D341Med (cell line): ENCODE results near the gene SNAP29.
"Not testable (repeated sequence)": the region's sequence is repeated elsewhere in the genome, so short reads cannot be mapped to it uniquely, and the experiment has no call there.

Experiments used
- DNase-seq: peaks from one replicate; pipeline ENCODE4 v3.0.0; 2012; ENCODE audit warnings: low spot score

Gene SNAP29

GRCh38 chr22:20836987-20837823 lies 21.6 kb upstream of the SNAP29 start:
- no peak for DNase-seq

GRCh38 chr22:20839354-20839753 lies 19.5 kb upstream of the SNAP29 start:
- DNase-seq: not testable (repeated sequence)

- DNase-seq: no peak
Measured at GRCh38 chr22:20839837-20840645, 18.8 kb upstream of the SNAP29 start.

GRCh38 chr22:20840646-20841371 lies 18.0 kb upstream of the SNAP29 start:
- no peak for DNase-seq

- no peak for DNase-seq
Measured at GRCh38 chr22:20843501-20843900, 15.3 kb upstream of the SNAP29 start.

GRCh38 chr22:20844055-20845037 lies 14.5 kb upstream of the SNAP29 start:
- DNase-seq: no peak

- no peak for DNase-seq
Measured at GRCh38 chr22:20847318-20847822, 11.4 kb upstream of the SNAP29 start.

GRCh38 chr22:20852076-20852475 lies 6.7 kb upstream of the SNAP29 start:
- DNase-seq: no peak

- DNase-seq: no peak
Measured at GRCh38 chr22:20852503-20852902, 6.3 kb upstream of the SNAP29 start.

GRCh38 chr22:20853236-20853660 lies 5.6 kb upstream of the SNAP29 start:
- DNase-seq: no peak

- DNase-seq: no peak
Measured at GRCh38 chr22:20857247-20857643, 1.6 kb upstream of the SNAP29 start.

- DNase-seq: peak; percentile 91
Measured at GRCh38 chr22:20857838-20858614, 781 bp upstream of the SNAP29 start.

- no peak for DNase-seq
Measured at GRCh38 chr22:20859615-20860014, 808 bp downstream of the SNAP29 start.

- DNase-seq: no peak
Measured at GRCh38 chr22:20862540-20862939, 3.7 kb downstream of the SNAP29 start.

GRCh38 chr22:20863366-20863765 lies 4.6 kb downstream of the SNAP29 start:
- DNase-seq: no peak

GRCh38 chr22:20864186-20864908 lies 5.5 kb downstream of the SNAP29 start:
- no peak for DNase-seq

GRCh38 chr22:20865331-20865730 lies 6.5 kb downstream of the SNAP29 start:
- no peak for DNase-seq

- no peak for DNase-seq
Measured at GRCh38 chr22:20865875-20866445, 7.2 kb downstream of the SNAP29 start.

GRCh38 chr22:20866736-20867135 lies 7.9 kb downstream of the SNAP29 start:
- no peak for DNase-seq
